A673 (cell line): ENCODE measurements around the gene KLF4.

Experiments used
- EZH2 ChIP-seq: fragments of 200-600 bp; sonication (generic); IDR thresholded peaks from 2 replicates; pipeline ENCODE4 v1.6.1; 2017; ENCODE audit warnings: borderline replicate concordance, low read depth, mild to moderate bottlenecking, mixed read lengths, antibody characterized with exemption, low read length; ENCODE audit not compliant: poor library complexity, severe bottlenecking
- TF ChIP-seq, protein P1 (sequence below): fragments of 300-800, 200-600 bp; sonication (generic); conservative IDR thresholded peaks from 2 replicates; pipeline ENCODE4 v1.5.1; 2017; ENCODE audit warnings: low read depth, mild to moderate bottlenecking, antibody characterized with exemption, low read length, moderate library complexity, mixed read lengths

- TF ChIP-seq, protein P1, sequence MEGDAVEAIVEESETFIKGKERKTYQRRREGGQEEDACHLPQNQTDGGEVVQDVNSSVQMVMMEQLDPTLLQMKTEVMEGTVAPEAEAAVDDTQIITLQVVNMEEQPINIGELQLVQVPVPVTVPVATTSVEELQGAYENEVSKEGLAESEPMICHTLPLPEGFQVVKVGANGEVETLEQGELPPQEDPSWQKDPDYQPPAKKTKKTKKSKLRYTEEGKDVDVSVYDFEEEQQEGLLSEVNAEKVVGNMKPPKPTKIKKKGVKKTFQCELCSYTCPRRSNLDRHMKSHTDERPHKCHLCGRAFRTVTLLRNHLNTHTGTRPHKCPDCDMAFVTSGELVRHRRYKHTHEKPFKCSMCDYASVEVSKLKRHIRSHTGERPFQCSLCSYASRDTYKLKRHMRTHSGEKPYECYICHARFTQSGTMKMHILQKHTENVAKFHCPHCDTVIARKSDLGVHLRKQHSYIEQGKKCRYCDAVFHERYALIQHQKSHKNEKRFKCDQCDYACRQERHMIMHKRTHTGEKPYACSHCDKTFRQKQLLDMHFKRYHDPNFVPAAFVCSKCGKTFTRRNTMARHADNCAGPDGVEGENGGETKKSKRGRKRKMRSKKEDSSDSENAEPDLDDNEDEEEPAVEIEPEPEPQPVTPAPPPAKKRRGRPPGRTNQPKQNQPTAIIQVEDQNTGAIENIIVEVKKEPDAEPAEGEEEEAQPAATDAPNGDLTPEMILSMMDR = no peak
- no peak for TF ChIP-seq EZH2
Measured at GRCh38 chr9:107513464-107514100, 24.0 kb upstream of the KLF4 start.
